HEK293 (cell line): Measurements from ENCODE around the gene BTBD19.

ENCODE experiments used
- CTCF ChIA-PET: fragments of 350-600 bp; formaldehyde crosslinking; extraction: SDS; loops from one replicate; lab custom pipeline; 2021; ENCODE audit warnings: antibody characterized with exemption; lab: Yijun Ruan, JAX
- POLR2A ChIA-PET: fragments of 300-600 bp; formaldehyde crosslinking; extraction: SDS; loops from one replicate; lab custom pipeline; 2020; ENCODE audit warnings: antibody characterized with exemption, inconsistent platforms; lab: Yijun Ruan, JAX
- H3K27ac ChIP-seq: fragments of 200-500 bp; sonication (Bioruptor generic); 2 replicates; pipeline ENCODE4 v1.5.1; 2014; ENCODE audit warnings: low read depth, low read length, control low read depth, inconsistent platforms; ENCODE audit errors: extremely low read depth
- H3K36me3 ChIP-seq, 2 experiments: fragments of 200-500 bp in 1 of 2; sonication (Bioruptor generic) in 1 of 2; 1 replicate in 1 of 2; 2 replicates in 1 of 2; pipeline ENCODE4 v1.5.1; 2014 to 2017; ENCODE audit warnings: inconsistent platforms in 2 of 2, low read length in 2 of 2; ENCODE audit not compliant: control insufficient read depth in 2 of 2, insufficient read depth in 1 of 2
- H3K4me1 ChIP-seq: fragments of 200-500 bp; sonication (Bioruptor generic); 2 replicates; pipeline ENCODE4 v1.5.1; 2014; ENCODE audit warnings: mild to moderate bottlenecking, low read length, inconsistent platforms; ENCODE audit not compliant: control insufficient read depth, insufficient read depth
- H3K4me3 ChIP-seq: 2 replicates; pipeline ENCODE4 v1.5.1; 2011; ENCODE audit warnings: low read depth, mild to moderate bottlenecking, control low read depth, low read length, moderate library complexity
- H3K9me3 ChIP-seq: fragments of 200-500 bp; sonication (Bioruptor generic); 2 replicates; pipeline ENCODE4 v1.5.1; 2014; ENCODE audit warnings: low read depth, low read length, inconsistent platforms; ENCODE audit not compliant: control insufficient read depth, insufficient read depth
- GLI2 ChIP-seq: fragments of 450-650 bp; formaldehyde crosslinking; IDR thresholded peaks from 2 replicates; pipeline ENCODE4; 2017; ENCODE audit warnings: missing biosample characterization, missing genetic modification characterization, low read depth, borderline replicate concordance
- KLF8 ChIP-seq: fragments of 450-650 bp; formaldehyde crosslinking; IDR thresholded peaks from 2 replicates; pipeline ENCODE4 v1.5.1; 2016; ENCODE audit warnings: missing biosample characterization, missing genetic modification characterization
- MZF1 ChIP-seq: fragments of 450-650 bp; formaldehyde crosslinking; IDR thresholded peaks from 2 replicates; pipeline ENCODE4 v1.5.1; 2017; ENCODE audit warnings: missing biosample characterization, missing genetic modification characterization, borderline replicate concordance
- PRDM1 ChIP-seq: fragments of 450-650 bp; formaldehyde crosslinking; IDR thresholded peaks from 2 replicates; pipeline ENCODE4; 2016; ENCODE audit warnings: missing biosample characterization, missing genetic modification characterization
- SP3 ChIP-seq: fragments of 450-650 bp; formaldehyde crosslinking; IDR thresholded peaks from 2 replicates; pipeline ENCODE4 v1.5.1; 2016; ENCODE audit warnings: missing biosample characterization, missing genetic modification characterization
- TRIM28 ChIP-seq: IDR thresholded peaks from 2 replicates; pipeline ENCODE4 v1.6.1; 2011; ENCODE audit warnings: low read length, control low read depth, borderline replicate concordance
- ZBTB7A ChIP-seq: fragments of 450-650 bp; formaldehyde crosslinking; IDR thresholded peaks from 2 replicates; pipeline ENCODE4 v1.5.1; 2016; ENCODE audit warnings: low read depth, missing biosample characterization, missing genetic modification characterization
- ZFP69B ChIP-seq: fragments of 450-650 bp; formaldehyde crosslinking; IDR thresholded peaks from 2 replicates; pipeline ENCODE4 v1.5.1; 2016; ENCODE audit warnings: missing biosample characterization, missing genetic modification characterization
- ZNF184 ChIP-seq: fragments of 450-650 bp; IDR thresholded peaks from 2 replicates; pipeline ENCODE4 v1.5.1; 2018; ENCODE audit warnings: missing biosample characterization, mild to moderate bottlenecking, missing genetic modification characterization
- ZNF266 ChIP-seq: fragments of 450-650 bp; formaldehyde crosslinking; IDR thresholded peaks from 2 replicates; pipeline ENCODE4 v1.5.1; 2016; ENCODE audit warnings: missing biosample characterization, missing genetic modification characterization, low read depth
- ZNF37A ChIP-seq: fragments of 450-650 bp; IDR thresholded peaks from 2 replicates; pipeline ENCODE4 v1.5.1; 2018; ENCODE audit warnings: missing biosample characterization, missing genetic modification characterization
- ZNF404 ChIP-seq: fragments of 450-650 bp; formaldehyde crosslinking; IDR thresholded peaks from 2 replicates; pipeline ENCODE4 v1.5.1; 2017; ENCODE audit warnings: missing biosample characterization, missing genetic modification characterization
- ZNF433 ChIP-seq: fragments of 450-650 bp; formaldehyde crosslinking; IDR thresholded peaks from 2 replicates; pipeline ENCODE4 v1.5.1; 2016; ENCODE audit warnings: missing biosample characterization, missing genetic modification characterization, low read depth
- ZNF544 ChIP-seq: fragments of 450-650 bp; formaldehyde crosslinking; IDR thresholded peaks from 2 replicates; pipeline ENCODE4 v1.5.0; 2017; ENCODE audit warnings: missing biosample characterization, missing genetic modification characterization
- ZNF670 ChIP-seq: fragments of 450-650 bp; formaldehyde crosslinking; IDR thresholded peaks from 2 replicates; pipeline ENCODE4 v1.5.1; 2016; ENCODE audit warnings: missing biosample characterization, missing genetic modification characterization, low read depth
- ZNF785 ChIP-seq: fragments of 450-650 bp; formaldehyde crosslinking; IDR thresholded peaks from 2 replicates; pipeline ENCODE4 v1.5.1; 2016; ENCODE audit warnings: missing biosample characterization, missing genetic modification characterization
- TF ChIP-seq, protein P1 (sequence below): fragments of 450-650 bp; formaldehyde crosslinking; IDR thresholded peaks from 2 replicates; pipeline ENCODE4 v1.5.1; 2016; ENCODE audit warnings: missing biosample characterization, missing genetic modification characterization, borderline replicate concordance
- TF ChIP-seq, protein P2 (sequence below): fragments of 450-650 bp; formaldehyde crosslinking; IDR thresholded peaks from 2 replicates; pipeline ENCODE4 v1.5.1; 2016; ENCODE audit warnings: missing biosample characterization, missing genetic modification characterization
- TF ChIP-seq, protein P3 (sequence below): fragments of 450-650 bp; formaldehyde crosslinking; IDR thresholded peaks from 2 replicates; pipeline ENCODE4 v1.5.1; 2016; ENCODE audit warnings: missing biosample characterization, missing genetic modification characterization
- TF ChIP-seq, protein P4 (sequence below): fragments of 450-650 bp; formaldehyde crosslinking; IDR thresholded peaks from 2 replicates; pipeline ENCODE4 v1.5.1; 2016; ENCODE audit warnings: missing biosample characterization, missing genetic modification characterization, borderline replicate concordance
- TF ChIP-seq, protein P5 (sequence below): fragments of 450-650 bp; formaldehyde crosslinking; IDR thresholded peaks from 2 replicates; pipeline ENCODE4 v1.5.1; 2017; ENCODE audit warnings: missing biosample characterization, missing genetic modification characterization

Gene BTBD19

DNA sequence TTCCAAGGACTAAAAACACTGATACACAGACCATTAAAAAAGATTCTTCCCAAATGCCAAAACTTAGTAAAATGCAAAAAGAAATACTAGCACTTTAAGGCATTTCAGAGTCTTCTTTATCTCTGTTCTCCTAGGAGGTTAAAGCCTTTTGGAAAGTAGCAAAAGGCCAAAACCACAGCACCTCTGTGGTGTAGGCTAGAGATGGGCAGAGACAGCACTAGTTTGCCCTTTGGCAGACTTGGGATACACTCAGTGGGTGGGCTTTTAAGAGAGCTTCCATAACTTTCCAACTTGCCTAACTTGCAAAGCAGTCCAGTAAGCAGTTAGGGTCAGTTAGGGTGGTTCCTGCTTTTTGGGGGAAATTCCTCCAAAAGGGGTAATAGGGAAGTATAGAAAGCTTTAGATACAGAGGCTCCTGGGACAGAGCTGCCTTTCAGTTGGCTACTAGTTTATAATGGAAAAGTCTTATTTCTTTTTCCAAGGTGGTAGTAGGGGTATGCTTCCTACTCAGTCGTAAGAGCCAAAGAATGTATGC is 52.6 kb downstream of the BTBD19 start:
- TF ChIP-seq KLF8 (tag by site-specific recombination) (no peak), PRDM1 (tag by site-specific recombination) (no peak), ZNF404 (tag by site-specific recombination) (no peak), ZNF184 (tag by site-specific recombination) (no peak), ZNF433 (tag by site-specific recombination) (no peak), ZFP69B (tag by site-specific recombination) (no peak), SP3 (tag by site-specific recombination) (no peak), MZF1 (tag by site-specific recombination) (no peak), ZNF37A (tag by site-specific recombination) (no peak)
- TF ChIP-seq, protein P1, sequence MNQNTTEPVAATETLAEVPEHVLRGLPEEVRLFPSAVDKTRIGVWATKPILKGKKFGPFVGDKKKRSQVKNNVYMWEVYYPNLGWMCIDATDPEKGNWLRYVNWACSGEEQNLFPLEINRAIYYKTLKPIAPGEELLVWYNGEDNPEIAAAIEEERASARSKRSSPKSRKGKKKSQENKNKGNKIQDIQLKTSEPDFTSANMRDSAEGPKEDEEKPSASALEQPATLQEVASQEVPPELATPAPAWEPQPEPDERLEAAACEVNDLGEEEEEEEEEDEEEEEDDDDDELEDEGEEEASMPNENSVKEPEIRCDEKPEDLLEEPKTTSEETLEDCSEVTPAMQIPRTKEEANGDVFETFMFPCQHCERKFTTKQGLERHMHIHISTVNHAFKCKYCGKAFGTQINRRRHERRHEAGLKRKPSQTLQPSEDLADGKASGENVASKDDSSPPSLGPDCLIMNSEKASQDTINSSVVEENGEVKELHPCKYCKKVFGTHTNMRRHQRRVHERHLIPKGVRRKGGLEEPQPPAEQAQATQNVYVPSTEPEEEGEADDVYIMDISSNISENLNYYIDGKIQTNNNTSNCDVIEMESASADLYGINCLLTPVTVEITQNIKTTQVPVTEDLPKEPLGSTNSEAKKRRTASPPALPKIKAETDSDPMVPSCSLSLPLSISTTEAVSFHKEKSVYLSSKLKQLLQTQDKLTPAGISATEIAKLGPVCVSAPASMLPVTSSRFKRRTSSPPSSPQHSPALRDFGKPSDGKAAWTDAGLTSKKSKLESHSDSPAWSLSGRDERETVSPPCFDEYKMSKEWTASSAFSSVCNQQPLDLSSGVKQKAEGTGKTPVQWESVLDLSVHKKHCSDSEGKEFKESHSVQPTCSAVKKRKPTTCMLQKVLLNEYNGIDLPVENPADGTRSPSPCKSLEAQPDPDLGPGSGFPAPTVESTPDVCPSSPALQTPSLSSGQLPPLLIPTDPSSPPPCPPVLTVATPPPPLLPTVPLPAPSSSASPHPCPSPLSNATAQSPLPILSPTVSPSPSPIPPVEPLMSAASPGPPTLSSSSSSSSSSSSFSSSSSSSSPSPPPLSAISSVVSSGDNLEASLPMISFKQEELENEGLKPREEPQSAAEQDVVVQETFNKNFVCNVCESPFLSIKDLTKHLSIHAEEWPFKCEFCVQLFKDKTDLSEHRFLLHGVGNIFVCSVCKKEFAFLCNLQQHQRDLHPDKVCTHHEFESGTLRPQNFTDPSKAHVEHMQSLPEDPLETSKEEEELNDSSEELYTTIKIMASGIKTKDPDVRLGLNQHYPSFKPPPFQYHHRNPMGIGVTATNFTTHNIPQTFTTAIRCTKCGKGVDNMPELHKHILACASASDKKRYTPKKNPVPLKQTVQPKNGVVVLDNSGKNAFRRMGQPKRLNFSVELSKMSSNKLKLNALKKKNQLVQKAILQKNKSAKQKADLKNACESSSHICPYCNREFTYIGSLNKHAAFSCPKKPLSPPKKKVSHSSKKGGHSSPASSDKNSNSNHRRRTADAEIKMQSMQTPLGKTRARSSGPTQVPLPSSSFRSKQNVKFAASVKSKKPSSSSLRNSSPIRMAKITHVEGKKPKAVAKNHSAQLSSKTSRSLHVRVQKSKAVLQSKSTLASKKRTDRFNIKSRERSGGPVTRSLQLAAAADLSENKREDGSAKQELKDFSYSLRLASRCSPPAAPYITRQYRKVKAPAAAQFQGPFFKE: no peak
- TF ChIP-seq, protein P2, sequence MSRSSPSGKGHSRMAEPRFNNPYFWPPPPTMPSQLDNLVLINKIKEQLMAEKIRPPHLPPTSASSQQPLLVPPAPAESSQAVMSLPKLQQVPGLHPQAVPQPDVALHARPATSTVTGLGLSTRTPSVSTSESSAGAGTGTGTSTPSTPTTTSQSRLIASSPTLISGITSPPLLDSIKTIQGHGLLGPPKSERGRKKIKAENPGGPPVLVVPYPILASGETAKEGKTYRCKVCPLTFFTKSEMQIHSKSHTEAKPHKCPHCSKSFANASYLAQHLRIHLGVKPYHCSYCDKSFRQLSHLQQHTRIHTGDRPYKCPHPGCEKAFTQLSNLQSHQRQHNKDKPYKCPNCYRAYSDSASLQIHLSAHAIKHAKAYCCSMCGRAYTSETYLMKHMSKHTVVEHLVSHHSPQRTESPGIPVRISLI (tag by site-specific recombination): no peak
- Histone ChIP-seq H3K4me1 (no peaks in the 10 kb centered on the region), H3K36me3 (peaks cover 4 to 47% of the 10 kb centered on the region in 2 experiments; a peak in 2 of 3 replicates), H3K9me3 (no peaks in the 10 kb centered on the region), H3K4me3 (no peak overlapping the region), H3K27ac (no peak overlapping the region)
- ChIA-PET POLR2A (interaction anchor here (1.5 kb wide), 2 partner anchors 61 to 151 kb away, joined by 3 read pairs; partner anchors contain the start of genes HECTD3, PLK3 and UROD), CTCF (interaction anchor here (0.6 kb wide), 1 partner anchor 11 kb away, joined by 3 read pairs; no protein-coding TSS in a partner anchor)

DNA sequence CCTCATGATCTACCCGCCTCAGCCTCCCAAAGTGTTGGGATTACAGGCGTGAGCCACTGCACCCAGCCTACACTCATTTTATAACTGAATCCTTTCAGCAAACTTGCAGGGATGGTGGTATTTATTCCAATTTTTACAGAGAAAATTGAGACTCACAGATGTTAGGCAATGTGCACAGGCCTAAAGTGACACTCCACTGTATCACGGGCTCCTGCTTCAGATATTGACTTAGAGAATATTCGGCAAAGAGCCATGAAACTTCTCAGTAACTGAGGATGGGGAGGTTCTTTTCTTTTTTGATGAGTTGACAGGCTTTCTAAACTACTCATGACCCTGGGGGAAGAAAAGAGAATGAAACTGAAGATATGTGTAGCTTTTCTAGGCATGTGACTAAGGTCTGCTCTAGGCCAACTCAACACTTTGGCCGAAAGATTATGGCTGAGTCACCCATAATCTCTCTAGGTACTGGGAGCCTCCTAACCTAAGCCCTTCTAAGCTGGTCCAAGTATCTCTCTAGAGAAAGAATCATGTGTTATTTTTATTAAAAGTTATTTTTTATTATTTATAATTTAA is 54.6 kb downstream of the BTBD19 start:
- Histone ChIP-seq H3K4me3 (no peak overlapping the region), H3K4me1 (no peaks in the 10 kb centered on the region), H3K9me3 (no peaks in the 10 kb centered on the region), H3K27ac (no peak overlapping the region), H3K36me3 (peaks cover 6 to 42% of the 10 kb centered on the region in 2 experiments; a peak in 2 of 3 replicates)
- ChIA-PET POLR2A (no interaction called here), CTCF (interaction anchor here (0.7 kb wide), 1 partner anchor 627 kb away, joined by 3 read pairs; no protein-coding TSS in a partner anchor)
- TF ChIP-seq ZNF785 (tag by site-specific recombination) (no peak), MZF1 (tag by site-specific recombination) (no peak), ZNF670 (no peak), ZNF266 (tag by site-specific recombination) (no peak), TRIM28 (no peak), ZNF544 (tag by site-specific recombination) (no peak), ZBTB7A (no peak), GLI2 (no peak)
- TF ChIP-seq, protein P3, sequence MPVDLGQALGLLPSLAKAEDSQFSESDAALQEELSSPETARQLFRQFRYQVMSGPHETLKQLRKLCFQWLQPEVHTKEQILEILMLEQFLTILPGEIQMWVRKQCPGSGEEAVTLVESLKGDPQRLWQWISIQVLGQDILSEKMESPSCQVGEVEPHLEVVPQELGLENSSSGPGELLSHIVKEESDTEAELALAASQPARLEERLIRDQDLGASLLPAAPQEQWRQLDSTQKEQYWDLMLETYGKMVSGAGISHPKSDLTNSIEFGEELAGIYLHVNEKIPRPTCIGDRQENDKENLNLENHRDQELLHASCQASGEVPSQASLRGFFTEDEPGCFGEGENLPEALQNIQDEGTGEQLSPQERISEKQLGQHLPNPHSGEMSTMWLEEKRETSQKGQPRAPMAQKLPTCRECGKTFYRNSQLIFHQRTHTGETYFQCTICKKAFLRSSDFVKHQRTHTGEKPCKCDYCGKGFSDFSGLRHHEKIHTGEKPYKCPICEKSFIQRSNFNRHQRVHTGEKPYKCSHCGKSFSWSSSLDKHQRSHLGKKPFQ (tag by site-specific recombination): no peak
- TF ChIP-seq, protein P4, sequence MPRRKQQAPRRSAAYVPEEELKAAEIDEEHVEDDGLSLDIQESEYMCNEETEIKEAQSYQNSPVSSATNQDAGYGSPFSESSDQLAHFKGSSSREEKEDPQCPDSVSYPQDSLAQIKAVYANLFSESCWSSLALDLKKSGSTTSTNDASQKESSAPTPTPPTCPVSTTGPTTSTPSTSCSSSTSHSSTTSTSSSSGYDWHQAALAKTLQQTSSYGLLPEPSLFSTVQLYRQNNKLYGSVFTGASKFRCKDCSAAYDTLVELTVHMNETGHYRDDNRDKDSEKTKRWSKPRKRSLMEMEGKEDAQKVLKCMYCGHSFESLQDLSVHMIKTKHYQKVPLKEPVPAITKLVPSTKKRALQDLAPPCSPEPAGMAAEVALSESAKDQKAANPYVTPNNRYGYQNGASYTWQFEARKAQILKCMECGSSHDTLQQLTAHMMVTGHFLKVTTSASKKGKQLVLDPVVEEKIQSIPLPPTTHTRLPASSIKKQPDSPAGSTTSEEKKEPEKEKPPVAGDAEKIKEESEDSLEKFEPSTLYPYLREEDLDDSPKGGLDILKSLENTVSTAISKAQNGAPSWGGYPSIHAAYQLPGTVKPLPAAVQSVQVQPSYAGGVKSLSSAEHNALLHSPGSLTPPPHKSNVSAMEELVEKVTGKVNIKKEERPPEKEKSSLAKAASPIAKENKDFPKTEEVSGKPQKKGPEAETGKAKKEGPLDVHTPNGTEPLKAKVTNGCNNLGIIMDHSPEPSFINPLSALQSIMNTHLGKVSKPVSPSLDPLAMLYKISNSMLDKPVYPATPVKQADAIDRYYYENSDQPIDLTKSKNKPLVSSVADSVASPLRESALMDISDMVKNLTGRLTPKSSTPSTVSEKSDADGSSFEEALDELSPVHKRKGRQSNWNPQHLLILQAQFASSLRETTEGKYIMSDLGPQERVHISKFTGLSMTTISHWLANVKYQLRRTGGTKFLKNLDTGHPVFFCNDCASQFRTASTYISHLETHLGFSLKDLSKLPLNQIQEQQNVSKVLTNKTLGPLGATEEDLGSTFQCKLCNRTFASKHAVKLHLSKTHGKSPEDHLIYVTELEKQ: no peak
- TF ChIP-seq, protein P5, sequence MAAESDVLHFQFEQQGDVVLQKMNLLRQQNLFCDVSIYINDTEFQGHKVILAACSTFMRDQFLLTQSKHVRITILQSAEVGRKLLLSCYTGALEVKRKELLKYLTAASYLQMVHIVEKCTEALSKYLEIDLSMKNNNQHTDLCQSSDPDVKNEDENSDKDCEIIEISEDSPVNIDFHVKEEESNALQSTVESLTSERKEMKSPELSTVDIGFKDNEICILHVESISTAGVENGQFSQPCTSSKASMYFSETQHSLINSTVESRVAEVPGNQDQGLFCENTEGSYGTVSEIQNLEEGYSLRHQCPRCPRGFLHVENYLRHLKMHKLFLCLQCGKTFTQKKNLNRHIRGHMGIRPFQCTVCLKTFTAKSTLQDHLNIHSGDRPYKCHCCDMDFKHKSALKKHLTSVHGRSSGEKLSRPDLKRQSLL (tag by site-specific recombination): no peak
